Ishikawa (cell line): ENCODE results near the gene SHC4.

ENCODE experiments used
- CREB1 ChIP-seq: IDR thresholded peaks from 2 replicates; pipeline ENCODE4 v1.6.1; 2012; ENCODE audit warnings: low read depth
- EP300 ChIP-seq: IDR thresholded peaks from 2 replicates; pipeline ENCODE4 v1.6.1; 2012; ENCODE audit warnings: borderline replicate concordance

GRCh38 chr15:48968066-48968465, 4.3 kb upstream of the SHC4 start:
- TF ChIP-seq EP300 (no peak), CREB1 (no peak)
